ENCODE results near the gene LRRC1.

- no peak for TF ChIP-seq ZNF561 (tag by site-specific recombination; IDR thresholded peaks at IDR 0.05; ENCODE audit: borderline replicate concordance)
- no peak for TF ChIP-seq YY1 (tag by site-specific recombination; IDR thresholded peaks at IDR 0.05)
- TF ChIP-seq ZNF596 (tag by site-specific recombination; IDR thresholded peaks at IDR 0.05), result no peak
- no peak for TF ChIP-seq CTCF (tag by site-specific recombination; IDR thresholded peaks at IDR 0.05)
- no peak for TF ChIP-seq ZNF707 (tag by site-specific recombination; IDR thresholded peaks at IDR 0.05)
- TF ChIP-seq ZNF830 (tag by site-specific recombination; IDR thresholded peaks at IDR 0.05; ENCODE audit: low read depth), result no peak
- TF ChIP-seq, protein P1, sequence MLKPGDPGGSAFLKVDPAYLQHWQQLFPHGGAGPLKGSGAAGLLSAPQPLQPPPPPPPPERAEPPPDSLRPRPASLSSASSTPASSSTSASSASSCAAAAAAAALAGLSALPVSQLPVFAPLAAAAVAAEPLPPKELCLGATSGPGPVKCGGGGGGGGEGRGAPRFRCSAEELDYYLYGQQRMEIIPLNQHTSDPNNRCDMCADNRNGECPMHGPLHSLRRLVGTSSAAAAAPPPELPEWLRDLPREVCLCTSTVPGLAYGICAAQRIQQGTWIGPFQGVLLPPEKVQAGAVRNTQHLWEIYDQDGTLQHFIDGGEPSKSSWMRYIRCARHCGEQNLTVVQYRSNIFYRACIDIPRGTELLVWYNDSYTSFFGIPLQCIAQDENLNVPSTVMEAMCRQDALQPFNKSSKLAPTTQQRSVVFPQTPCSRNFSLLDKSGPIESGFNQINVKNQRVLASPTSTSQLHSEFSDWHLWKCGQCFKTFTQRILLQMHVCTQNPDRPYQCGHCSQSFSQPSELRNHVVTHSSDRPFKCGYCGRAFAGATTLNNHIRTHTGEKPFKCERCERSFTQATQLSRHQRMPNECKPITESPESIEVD (tag by site-specific recombination; IDR thresholded peaks at IDR 0.05), result no peak
Observed at GRCh38 chr6:53925891-53926290, 131.1 kb downstream of the LRRC1 start.

Measured in HEK293 (cell line).